ENCODE data around the gene PKP3.
"Not testable (repeated sequence)": the region's sequence is repeated elsewhere in the genome, so short reads cannot be mapped to it uniquely, and the experiment has no call there.

Gene PKP3

DNA sequence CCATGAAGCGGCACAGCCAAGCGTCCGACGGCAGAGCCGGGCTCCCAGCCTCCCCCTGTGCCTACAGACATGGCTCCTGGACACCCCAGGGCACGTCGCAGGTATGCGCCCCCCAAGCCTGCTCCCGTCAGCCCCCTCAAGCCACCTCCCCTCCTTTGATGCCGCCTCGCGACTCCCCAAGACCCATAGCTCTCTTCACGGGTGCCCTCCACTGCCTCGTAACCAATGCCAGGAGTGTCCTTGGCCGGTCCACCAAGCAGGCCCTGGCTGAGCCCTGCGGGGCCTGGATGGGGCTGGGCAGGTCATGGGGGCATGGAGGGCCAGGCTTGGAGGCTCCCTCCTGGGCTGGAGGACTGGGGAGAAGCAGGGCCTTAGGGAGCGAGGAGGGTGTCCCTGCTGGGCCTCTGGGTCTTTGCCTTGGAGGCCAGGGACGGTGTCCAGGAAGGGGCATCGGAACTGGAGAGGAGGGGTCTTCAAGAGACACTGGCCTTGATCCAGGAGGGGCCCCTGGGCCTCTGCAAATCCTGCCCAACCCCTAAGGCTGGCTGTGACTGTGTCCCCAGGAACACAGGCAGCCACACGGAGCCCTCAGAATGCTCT is 38.6 kb downstream of the PKP3 start:
- DNase-seq, result no peak

DNA sequence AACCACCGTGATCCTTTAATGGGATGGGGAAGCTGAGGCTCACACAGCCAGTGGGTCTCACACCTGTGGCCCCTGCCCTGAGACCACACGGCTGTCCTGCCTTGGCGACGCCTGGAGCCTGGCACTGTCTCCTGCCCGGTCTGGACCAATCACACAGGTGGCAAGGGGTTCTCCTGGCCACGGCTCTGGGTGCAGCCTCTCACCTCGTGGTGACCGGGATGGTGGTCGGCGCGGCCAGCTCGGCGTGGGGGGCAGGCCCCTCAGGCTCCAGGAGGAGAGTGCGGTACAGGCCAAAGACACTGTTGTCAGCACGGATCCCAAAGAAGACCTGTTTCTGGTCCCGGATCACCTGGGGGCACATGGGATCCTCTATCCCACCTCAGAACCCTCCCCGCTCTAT is 39.1 kb downstream of the PKP3 start:
- DNase-seq, result no peak

DNA sequence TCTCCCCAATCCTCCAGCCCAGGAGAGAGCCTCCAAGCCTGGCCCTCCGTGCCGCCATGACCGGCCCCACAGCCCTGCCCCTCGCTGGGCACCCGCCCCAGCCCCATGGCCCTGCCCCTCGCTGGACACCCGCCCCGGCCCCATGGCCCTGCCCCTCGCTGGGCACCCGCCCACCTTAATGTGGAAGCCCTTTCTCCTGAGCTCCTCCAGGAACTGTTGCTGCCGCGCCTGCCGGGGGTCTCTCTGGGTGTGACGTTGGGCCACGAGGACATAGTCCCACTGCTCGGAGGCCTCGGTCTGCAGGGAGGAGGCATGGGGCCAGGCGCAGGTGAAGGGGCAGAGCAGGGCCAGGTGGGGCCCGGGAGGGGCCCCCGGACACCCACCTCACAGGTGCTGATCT is 39.6 kb downstream of the PKP3 start:
- DNase-seq, result no peak

- DNase-seq, result no peak
Observed at GRCh38 chr11:434496-434895, 40.5 kb downstream of the PKP3 start.

DNA sequence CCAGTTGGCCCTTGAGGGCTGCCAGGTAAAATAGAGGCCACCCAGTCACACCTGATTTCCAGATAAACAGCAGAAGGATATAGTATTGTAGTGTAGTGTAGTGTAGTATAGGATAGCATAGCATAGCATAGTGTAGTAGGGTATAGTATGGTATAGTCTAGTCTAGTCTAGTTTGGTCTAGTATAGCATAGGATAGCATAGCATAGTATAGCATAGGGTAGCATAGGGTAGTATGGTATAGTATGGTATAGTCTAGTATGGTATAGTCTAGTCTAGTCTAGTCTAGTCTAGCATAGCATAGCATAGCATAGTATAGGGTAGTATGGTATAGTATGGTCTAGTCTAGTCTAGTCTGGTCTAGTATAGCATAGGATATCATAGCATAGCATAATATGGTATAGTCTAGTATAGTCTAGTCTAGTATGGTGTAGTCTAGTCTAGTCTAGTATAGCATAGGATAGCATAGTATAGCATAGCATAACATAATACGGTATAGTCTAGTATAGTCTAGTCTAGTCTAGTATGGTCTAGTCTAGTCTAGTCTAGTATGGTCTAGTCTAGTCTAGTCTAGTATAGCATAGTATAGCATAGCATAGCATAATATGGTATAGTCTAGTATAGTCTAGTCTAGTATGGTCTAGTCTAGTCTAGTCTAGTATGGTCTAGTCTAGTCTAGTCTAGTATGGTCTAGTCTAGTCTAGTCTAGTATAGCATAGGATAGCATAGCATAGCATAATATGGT is 41.2 kb downstream of the PKP3 start:
- not testable (repeated sequence) for DNase-seq

GRCh38 chr11:437228-437870 is 43.3 kb downstream of the PKP3 start:
- DNase-seq, result no peak

GRCh38 chr11:438101-438844 is 44.3 kb downstream of the PKP3 start:
- no peak for DNase-seq

DNA sequence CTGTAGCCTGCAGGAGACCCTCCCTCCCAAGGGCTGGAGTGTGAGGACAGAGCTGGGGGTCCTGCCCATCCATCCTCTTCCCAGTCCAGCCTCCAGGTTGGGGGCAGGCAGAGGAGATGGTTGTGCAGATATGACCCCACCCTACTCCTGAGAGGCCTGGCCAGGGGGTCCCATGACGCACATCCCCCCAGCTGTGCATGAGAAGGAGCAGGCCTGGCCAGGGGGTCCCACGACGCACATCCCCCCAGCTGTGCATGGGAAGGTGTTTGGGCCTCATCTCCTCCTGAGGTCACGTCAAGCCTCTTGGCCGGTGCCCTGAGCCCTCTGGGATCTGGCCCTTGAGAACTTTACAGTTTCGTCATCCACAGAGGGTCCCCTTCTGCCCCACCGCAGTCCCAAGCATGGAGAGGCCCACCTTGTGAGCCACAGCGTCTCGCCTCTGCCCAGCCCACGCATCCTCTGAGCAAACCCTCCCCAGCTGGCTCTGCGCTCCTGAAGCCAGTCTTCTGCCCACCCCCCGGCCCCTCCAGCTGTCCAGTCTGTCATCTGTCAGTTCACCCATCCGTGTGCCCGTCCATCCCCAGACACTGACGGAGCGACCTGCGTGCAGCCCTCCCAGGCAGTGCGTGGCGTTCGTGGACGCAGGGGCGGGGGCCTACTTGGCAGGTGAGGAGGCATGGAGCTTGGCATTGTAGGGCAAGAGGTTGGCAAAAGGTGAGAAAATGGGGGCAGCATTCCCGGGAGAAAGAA is 45.5 kb downstream of the PKP3 start:
- DNase-seq, result no peak

- no peak for DNase-seq
Observed at GRCh38 chr11:440065-441042, 46.3 kb downstream of the PKP3 start.

- no peak for DNase-seq
Observed at GRCh38 chr11:441043-441417, 47.0 kb downstream of the PKP3 start.

- DNase-seq, result no peak
Observed at GRCh38 chr11:441418-442274, 47.6 kb downstream of the PKP3 start, which contains the start of gene ANO9. Gene ANO9, minus strand, starts transcription at chr11:442011. Its CDS starts 85 bp downstream, at chr11:441926.

GRCh38 chr11:442611-443081 is 48.6 kb downstream of the PKP3 start:
- DNase-seq, result no peak

DNA sequence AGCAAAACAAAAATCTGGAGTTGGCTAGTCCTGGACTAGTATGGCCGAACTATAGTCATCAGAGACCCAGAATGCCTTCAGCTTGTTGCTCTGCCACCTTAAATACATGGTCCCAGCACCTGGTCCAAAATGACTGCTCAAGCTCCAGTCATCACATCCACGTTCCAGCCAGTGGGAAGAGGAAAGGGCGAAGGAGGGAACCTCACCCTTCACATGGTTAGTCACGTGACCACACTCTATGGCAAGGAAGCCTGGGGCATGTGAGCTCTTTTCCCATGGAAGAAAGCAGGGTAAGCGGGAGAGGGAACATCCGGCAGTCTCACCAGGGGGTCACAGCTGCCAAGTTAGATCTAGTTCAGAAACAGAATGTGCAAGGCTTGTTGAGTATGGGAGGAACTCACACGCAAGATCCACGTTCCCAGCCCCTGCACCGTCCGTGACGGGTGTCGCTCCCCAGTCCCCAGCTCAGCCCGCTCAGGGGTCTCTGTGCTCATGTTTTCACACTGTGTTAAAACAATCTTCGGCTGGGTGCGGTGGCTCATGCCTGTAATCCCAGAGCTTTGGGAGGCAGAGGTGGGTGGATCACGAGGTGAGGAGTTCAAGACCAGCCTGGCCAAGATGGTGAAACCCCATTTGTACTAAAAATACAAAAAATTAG is 49.7 kb downstream of the PKP3 start:
- DNase-seq, result no peak

GRCh38 chr11:444396-445144 is 50.6 kb downstream of the PKP3 start:
- no peak for DNase-seq

- no peak for DNase-seq
Observed at GRCh38 chr11:445765-446588, 52.0 kb downstream of the PKP3 start.

DNA sequence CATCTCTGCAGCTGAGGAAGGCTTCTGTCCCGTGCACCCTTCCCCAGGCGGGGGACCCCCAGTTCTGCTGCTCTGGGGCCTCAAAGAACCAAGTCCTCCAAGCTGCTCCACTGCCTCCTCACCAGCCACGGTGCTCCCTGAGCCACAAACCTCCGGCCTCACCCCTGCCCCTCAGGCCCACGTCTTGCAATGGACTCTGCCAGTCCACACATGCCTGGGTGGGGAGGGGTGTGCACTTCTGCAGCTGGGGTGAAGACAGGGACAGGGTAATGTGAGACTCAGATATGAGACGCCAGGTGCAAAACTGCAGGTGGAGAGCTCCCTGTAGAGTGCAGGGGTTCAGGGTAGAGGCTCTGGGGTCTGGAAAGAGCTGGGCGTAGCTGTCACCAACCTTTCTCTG is 52.9 kb downstream of the PKP3 start:
- no peak for DNase-seq

DNA sequence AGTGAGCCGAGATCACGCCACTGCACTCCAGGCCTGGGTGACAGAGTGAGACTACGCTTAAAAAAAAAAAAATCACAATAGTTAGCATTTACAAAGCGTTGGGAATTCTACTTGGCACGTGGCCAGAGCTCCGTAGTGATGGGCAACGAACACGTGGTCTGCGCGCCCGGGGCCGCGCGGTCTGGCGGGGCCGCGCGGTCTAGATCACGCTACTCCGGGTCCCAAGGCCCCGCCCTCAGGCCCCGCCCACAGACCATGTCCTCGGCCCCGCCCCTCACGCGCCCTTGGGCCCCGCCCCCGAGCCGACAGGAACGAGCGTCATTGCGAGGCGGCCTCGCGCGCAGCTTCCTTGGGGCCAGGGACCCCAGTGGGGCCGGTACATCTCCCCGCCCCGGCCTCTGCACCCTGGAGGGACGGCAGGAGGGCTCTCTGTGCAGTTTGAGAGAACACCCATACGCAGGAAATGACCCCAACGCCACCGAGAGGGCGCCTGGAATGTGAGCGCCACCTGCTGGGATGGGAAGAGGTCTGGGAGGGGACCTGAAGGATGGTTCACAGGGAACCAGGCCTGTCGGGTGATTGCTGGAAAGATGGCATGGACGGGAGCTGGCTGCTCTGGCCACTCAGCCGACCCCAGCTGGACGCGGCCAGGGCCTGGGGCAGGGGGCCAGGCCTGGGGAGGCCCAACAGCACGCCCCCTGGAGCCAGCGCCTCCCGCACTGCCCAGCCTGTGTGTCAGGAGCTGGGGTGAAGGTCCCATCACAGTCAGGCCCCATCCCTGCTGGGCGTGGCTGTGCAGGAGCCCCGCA is 54.1 kb downstream of the PKP3 start:
- peak; percentile 93 for DNase-seq
